Stomach (tissue), 9 donors: Measurements from ENCODE around the gene ZBTB8A. TPM values are rescaled to one million over a fixed set of nuclear protein-coding genes. Genes with fewer than 3 reads are reported as not detected.

Experiments
- DNase-seq, 2 donors: peaks; one replicate each; pipeline versions ENCODE4 v3.0.0 to v3.0.0-alpha.2; 2013 to 2019
- H3K27ac ChIP-seq, 5 donors: fragments of 200-600 bp in 4 of 5; sonication (generic) in 4 of 5; one replicate each; pipeline ENCODE4 v1.5.1; 2013 to 2019; ENCODE audit warnings: mild to moderate bottlenecking in 1 of 5, moderate library complexity in 1 of 5
- H3K27me3 ChIP-seq, 3 donors: fragments of 200-600 bp; sonication (generic); one replicate each; pipeline ENCODE4 v1.5.1; 2017 to 2019; ENCODE audit warnings: mixed run types in 1 of 3
- H3K36me3 ChIP-seq, 4 donors: fragments of 200-600 bp; sonication (generic); 1 replicate in 3 of 4; 2 replicates in 1 of 4; pipeline ENCODE4 v1.5.1; 2016 to 2019
- H3K4me1 ChIP-seq, 4 donors: fragments of 200-600 bp; sonication (generic); one replicate each; pipeline ENCODE4 v1.5.1; 2016 to 2019
- H3K4me3 ChIP-seq, 4 donors: fragments of 200-600 bp; sonication (generic) in 3 of 4; one replicate each; pipeline ENCODE4 v1.5.1; 2016 to 2019; ENCODE audit warnings: mild to moderate bottlenecking in 1 of 4
- H3K9me3 ChIP-seq, 4 donors: fragments of 200-600 bp; sonication (generic); one replicate each; pipeline ENCODE4 v1.5.1; 2016 to 2019
- EP300 ChIP-seq: sonication (generic); formaldehyde crosslinking; IDR thresholded peaks from one replicate; pipeline ENCODE4 v1.6.1; 2017; ENCODE audit warnings: antibody characterized with exemption
- POLR2A ChIP-seq, 4 donors: fragments of 450-650 bp; IDR thresholded peaks; one replicate each; pipeline ENCODE4 v1.6.1; 2016; ENCODE audit warnings: antibody characterized with exemption in 4 of 4, control low read depth in 2 of 4, mild to moderate bottlenecking in 1 of 4, moderate library complexity in 1 of 4
- POLR2AphosphoS5 ChIP-seq, 3 donors: sonication (generic); formaldehyde crosslinking; IDR thresholded peaks; one replicate each; pipeline ENCODE4 v1.6.1; 2016; ENCODE audit warnings: antibody characterized with exemption in 3 of 3
- WGBS, 5 donors: extraction: QIAGEN DNeasy Blood & Tissue Kit in 3 of 5; methylation state at CpG; one replicate each; pipeline versions ENCODE4 v1.1.5 to v1.1.7; 2013 to 2018; 5-methylcytosine and 5-hydroxymethylcytosine counted together
- intact Hi-C: fragments of 100-400 bp; cut with DNase I; formaldehyde crosslinking; loops from one replicate; pipeline ENCODE4 v1.15.1; 2023; ENCODE audit warnings: low total_unique reads
- polyA plus RNA-seq, 3 donors: library from polyadenylated mRNA; stranded (reverse); fragments of 200-250 nt; gene quantifications; one replicate each; pipeline ENCODE4 v1.2.3, GENCODE V29; 2013
- total RNA-seq, 5 donors: library from RNA; depleted of rRNA; stranded (reverse); fragments of >200 nt; gene quantifications; one replicate each; pipeline versions ENCODE4 v1.1.0 to v1.2.3, GENCODE V29; 2014 to 2016
- TF ChIP-seq, protein P1 (sequence below), 7 experiments: fragments of 450-650 bp in 4 of 7; fragments of 200-600 bp in 3 of 7; sonication (generic) in 3 of 7; IDR thresholded peaks; one replicate each; pipeline ENCODE4 v1.5.1; 2016 to 2019; ENCODE audit warnings: antibody characterized with exemption in 7 of 7, control low read depth in 2 of 7, mild to moderate bottlenecking in 1 of 7
- donor health status: healthy with polysubstance abuse.
- donor health status: Bipolar disorder and iron deficiency.
- donor health status: healthy.

The ZBTB8A gene
- total and polyA plus RNA-seq, 8 donors: 0.58 to 23.9 (median 3.1) TPM

DNA sequence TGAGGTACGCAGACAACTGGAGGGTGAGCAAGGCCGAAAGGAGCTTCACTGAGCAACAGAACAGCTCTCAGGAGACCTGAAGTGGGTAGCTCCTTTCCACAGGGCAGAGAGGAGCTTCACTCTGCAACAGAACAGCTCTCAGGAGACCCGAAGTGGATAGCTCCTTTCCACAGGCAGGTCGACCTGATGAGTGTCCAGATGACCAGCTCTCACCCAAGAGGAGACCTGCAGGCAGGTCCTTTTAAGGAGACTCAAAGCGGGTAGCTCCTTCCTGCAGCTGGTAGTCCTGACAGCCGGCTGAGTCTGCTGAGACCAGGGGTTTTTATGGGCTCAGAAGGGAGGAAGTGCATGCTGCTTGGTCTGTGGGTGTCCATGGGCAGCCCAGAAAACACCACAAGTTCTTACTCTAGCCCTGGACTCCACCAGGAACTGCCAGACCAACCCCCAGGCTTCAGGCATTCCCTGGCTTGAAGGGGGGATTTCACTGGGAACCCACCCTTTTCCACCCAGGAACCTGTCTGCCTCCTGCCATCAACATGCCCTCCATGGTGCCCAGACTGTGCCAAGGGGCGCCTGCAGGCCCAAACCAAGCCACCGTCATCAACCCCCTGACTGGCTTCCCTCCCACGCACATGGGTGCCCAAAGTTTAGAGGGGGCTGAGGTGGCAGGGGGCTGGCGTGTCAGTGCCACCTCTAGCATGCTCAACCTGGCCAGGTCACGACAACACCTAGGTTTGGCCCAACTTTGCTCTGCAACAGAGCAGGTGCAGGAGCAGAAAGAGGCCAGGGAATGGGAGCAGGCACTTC, 67.5 kb downstream of the ZBTB8A start:
- no peaks in the 10 kb centered on the region for H3K9me3 ChIP-seq
- TF ChIP-seq POLR2A (IDR thresholded peaks at IDR 0.05) (no peak), POLR2AphosphoS5 (IDR thresholded peaks at IDR 0.05) (no peak), EP300 (no peak)
- TF ChIP-seq, protein P1, sequence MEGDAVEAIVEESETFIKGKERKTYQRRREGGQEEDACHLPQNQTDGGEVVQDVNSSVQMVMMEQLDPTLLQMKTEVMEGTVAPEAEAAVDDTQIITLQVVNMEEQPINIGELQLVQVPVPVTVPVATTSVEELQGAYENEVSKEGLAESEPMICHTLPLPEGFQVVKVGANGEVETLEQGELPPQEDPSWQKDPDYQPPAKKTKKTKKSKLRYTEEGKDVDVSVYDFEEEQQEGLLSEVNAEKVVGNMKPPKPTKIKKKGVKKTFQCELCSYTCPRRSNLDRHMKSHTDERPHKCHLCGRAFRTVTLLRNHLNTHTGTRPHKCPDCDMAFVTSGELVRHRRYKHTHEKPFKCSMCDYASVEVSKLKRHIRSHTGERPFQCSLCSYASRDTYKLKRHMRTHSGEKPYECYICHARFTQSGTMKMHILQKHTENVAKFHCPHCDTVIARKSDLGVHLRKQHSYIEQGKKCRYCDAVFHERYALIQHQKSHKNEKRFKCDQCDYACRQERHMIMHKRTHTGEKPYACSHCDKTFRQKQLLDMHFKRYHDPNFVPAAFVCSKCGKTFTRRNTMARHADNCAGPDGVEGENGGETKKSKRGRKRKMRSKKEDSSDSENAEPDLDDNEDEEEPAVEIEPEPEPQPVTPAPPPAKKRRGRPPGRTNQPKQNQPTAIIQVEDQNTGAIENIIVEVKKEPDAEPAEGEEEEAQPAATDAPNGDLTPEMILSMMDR (IDR thresholded peaks at IDR 0.05): no peak
- no peak overlapping the region for H3K4me3 ChIP-seq
- peaks cover 0 to 28% (median 21%) of the 10 kb centered on the region in 4 donors for H3K36me3 ChIP-seq
- H3K4me1 ChIP-seq: peaks cover 0 to 4% (median 2%) of the 10 kb centered on the region in 4 donors
- 85 to 90% (median 88%) methylated on average over 8 to 11 of the region's 11 CpGs for WGBS, 5 donors
- no peak overlapping the region for H3K27ac ChIP-seq
- intact Hi-C loops: no loop called here
- no peaks in the 10 kb centered on the region for H3K27me3 ChIP-seq
- DNase-seq: no peak

DNA sequence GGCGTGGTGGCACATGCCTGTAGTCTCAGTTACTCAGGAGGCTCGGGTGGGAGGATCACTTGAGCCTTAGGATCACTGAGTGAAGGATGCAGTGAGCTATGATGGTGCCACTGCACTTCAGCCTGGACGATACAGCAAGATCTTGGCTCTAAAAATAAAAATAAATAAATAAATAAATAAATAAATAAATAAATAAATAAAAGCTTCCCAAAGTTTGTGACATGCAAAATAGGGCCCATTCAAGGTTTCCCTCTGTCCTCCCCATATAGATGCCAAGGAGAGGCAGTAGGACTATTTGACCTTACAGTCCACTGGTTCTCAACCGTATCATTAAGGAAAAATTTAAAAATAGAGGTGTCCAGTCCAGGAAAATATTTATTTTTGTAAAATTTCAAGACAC, 70.0 kb downstream of the ZBTB8A start:
- Histone ChIP-seq H3K9me3 (no peaks in the 10 kb centered on the region), H3K36me3 (peaks cover 0 to 16% (median 12%) of the 10 kb centered on the region in 4 donors), H3K27me3 (no peaks in the 10 kb centered on the region), H3K4me1 (peaks cover 5 to 17% (median 12%) of the 10 kb centered on the region in 4 donors), H3K4me3 (no peak overlapping the region), H3K27ac (no peak overlapping the region)
- intact Hi-C loops: no loop called here
- WGBS, 5 donors: 81 to 93% (median 88%) methylated on average over 4 of the region's 4 CpGs
- TF ChIP-seq POLR2A (IDR thresholded peaks at IDR 0.05): no peak
- TF ChIP-seq, protein P1 (IDR thresholded peaks at IDR 0.05): no peak
- TF ChIP-seq POLR2AphosphoS5 (IDR thresholded peaks at IDR 0.05): no peak
- TF ChIP-seq EP300: no peak
- DNase-seq: no peak

DNA sequence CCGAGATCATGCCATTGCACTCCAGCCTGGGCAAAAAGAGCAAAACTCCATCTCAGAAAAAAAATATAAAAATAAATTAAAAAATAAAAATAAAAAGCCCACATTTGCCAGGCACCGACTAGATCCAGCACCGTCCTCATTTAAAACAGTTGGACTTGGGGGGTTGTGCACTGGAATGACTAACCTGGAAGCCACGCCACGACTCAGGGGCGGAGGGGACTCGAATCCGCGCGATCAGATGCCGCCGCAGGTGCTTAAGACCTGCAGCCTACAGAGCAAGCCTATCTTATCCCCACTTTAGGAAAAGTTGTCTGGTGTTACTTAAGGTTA, 72.6 kb downstream of the ZBTB8A start:
- Histone ChIP-seq H3K27me3 (no peaks in the 10 kb centered on the region), H3K27ac (peak overlapping the region in 3 of 5 donors; percentile 13 to 48 (median 46)), H3K36me3 (peaks cover 0 to 5% (median 2%) of the 10 kb centered on the region in 4 donors), H3K4me3 (peak overlapping the region; percentile 34 to 48 (median 46)), H3K9me3 (no peaks in the 10 kb centered on the region), H3K4me1 (peaks cover 5 to 17% (median 12%) of the 10 kb centered on the region in 4 donors)
- intact Hi-C loops: no loop called here
- TF ChIP-seq POLR2A (IDR thresholded peaks at IDR 0.05) (no peak), POLR2AphosphoS5 (IDR thresholded peaks at IDR 0.05) (no peak), EP300 (no peak)
- DNase-seq: no peak
- 9 to 17% (median 10%) methylated on average over 12 of the region's 12 CpGs for WGBS, 5 donors

DNA sequence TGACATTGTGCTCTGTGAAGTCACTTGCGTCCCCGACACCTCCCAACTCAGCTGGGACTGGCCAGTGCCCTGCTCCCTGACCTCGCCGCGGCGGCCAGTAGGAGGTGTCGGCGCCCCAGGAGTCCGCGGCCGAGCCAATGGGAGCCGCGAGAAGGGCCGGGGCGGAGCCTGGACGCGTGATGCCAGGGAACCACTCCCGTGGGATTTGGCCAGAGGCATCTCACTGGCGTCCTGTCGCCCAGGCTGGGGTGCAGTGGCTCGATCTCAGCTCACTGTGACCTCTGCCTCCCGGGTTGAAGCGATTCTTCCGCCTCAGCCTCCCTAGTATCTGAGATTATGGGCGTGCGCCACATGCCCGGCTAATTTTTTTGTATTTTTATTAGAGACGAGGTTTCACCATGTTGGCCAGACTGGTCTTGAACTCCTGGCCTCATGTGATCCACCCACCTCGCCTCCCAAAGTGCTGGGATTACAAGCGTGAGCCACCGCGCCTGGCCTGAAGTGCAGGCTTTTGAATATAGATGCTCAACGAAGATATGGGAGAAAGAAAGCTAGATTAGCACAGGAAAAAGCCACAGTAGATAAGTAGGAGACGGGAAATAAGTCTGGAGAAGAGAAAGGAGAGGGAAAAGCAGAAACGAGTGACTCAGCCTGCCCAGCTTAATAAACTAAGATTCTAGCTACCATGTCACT, 73.1 kb downstream of the ZBTB8A start:
- 4 to 10% (median 5%) methylated on average over 15 to 35 of the region's 35 CpGs for WGBS, 5 donors
- Histone ChIP-seq H3K27ac (peak overlapping the region in 3 of 5 donors; percentile 13 to 48 (median 46)), H3K9me3 (no peaks in the 10 kb centered on the region), H3K27me3 (no peaks in the 10 kb centered on the region), H3K36me3 (peaks cover 0 to under 1% (median 0%) of the 10 kb centered on the region in 4 donors), H3K4me1 (peaks cover 5 to 17% (median 12%) of the 10 kb centered on the region in 4 donors), H3K4me3 (peak overlapping the region; percentile 34 to 48 (median 46))
- TF ChIP-seq POLR2A (IDR thresholded peaks at IDR 0.05): no peak
- TF ChIP-seq EP300: no peak
- TF ChIP-seq POLR2AphosphoS5 (IDR thresholded peaks at IDR 0.05): peak; percentile 31 to 73 (median 73)
- TF ChIP-seq, protein P1 (IDR thresholded peaks at IDR 0.05): peak in 1 of 7 experiments; percentile 43
- intact Hi-C loops: no loop called here
- peak; percentile 91 for DNase-seq
